A549 (cell line): ENCODE results near the gene LGR4. TPM values are rescaled to one million over a fixed set of nuclear protein-coding genes. Genes with fewer than 3 reads are reported as not detected.
A peak's percentile ranks its signal among the peaks of the same experiment; 100 is the strongest.

ENCODE experiments used
- ATAC-seq, 2 experiments: fragments of 200-7000 bp in 1 of 2; fragments of >200 bp in 1 of 2; cut with Nextera tagmentation in 1 of 2; cut with Tn5 transposase in 1 of 2; 3 replicates each; pipeline versions ENCODE4 v1.8.0 to v1.9.1; 2018 to 2020; ENCODE audit warnings: mild to moderate bottlenecking in 1 of 2, moderate library complexity in 1 of 2
- CTCF ChIA-PET: fragments of 300-600 bp; sonication (Branson Sonifier 250); formaldehyde crosslinking; extraction: SDS; loops from one replicate; lab custom pipeline; 2021; ENCODE audit warnings: antibody characterized with exemption, inconsistent platforms; lab: Yijun Ruan, JAX
- POLR2A ChIA-PET: fragments of 350-600 bp; formaldehyde crosslinking; extraction: SDS; loops from one replicate; lab custom pipeline; 2021; ENCODE audit warnings: antibody characterized with exemption, inconsistent platforms; lab: Yijun Ruan, JAX
- DNase-seq, 2 experiments: peaks; one replicate each; pipeline versions ENCODE4 v3.0.0 to v3.0.0-alpha.2; 2011 to 2016; ENCODE audit warnings: low read depth in 1 of 2, low spot score in 1 of 2
- FAIRE-seq: peaks from 2 replicates; lab custom pipeline; 2011; peaks lifted over from hg19 to GRCh38; lab: Jason Lieb, UNC
- H3K27ac ChIP-seq, 2 experiments: fragments of >200 bp; sonication (Bioruptor Twin); formaldehyde crosslinking; 3 replicates each; pipeline ENCODE4 v1.5.1; 2016 to 2017
- H3K4me1 ChIP-seq: fragments of >200 bp; sonication (Bioruptor Twin); formaldehyde crosslinking; 3 replicates; pipeline ENCODE4 v1.6.1; 2016
- H3K4me2 ChIP-seq: fragments of >200 bp; sonication (Bioruptor Twin); formaldehyde crosslinking; 3 replicates; pipeline ENCODE4 v1.6.1; 2016
- H3K4me3 ChIP-seq: fragments of >200 bp; sonication (Bioruptor Twin); formaldehyde crosslinking; 3 replicates; pipeline ENCODE4 v1.5.1; 2016
- H3K9me3 ChIP-seq: fragments of >200 bp; sonication (Bioruptor Twin); formaldehyde crosslinking; 3 replicates; pipeline ENCODE4 v1.6.1; 2016
- CBX8 ChIP-seq: fragments of 200-600 bp; sonication (generic); IDR thresholded peaks from 2 replicates; pipeline ENCODE4 v1.6.1; 2016
- CHD2 ChIP-seq: fragments of 150-350 bp; IDR thresholded peaks from 2 replicates; pipeline ENCODE4 v1.6.1; 2014; ENCODE audit warnings: low read length; ENCODE audit not compliant: partially characterized antibody
- CHD4 ChIP-seq: fragments of 200-600 bp; sonication (generic); IDR thresholded peaks from 2 replicates; pipeline ENCODE4 v1.6.1; 2016; ENCODE audit warnings: antibody characterized with exemption, mild to moderate bottlenecking, borderline replicate concordance
- EP300 ChIP-seq, 2 experiments: fragments of >200 bp; sonication (Bioruptor Twin); formaldehyde crosslinking; IDR thresholded peaks; 2 replicates in 1 of 2; 3 replicates in 1 of 2; pipeline ENCODE4 v1.6.1; 2016 to 2017
- FOSL2 ChIP-seq, 2 experiments: fragments of 450-650 bp in 1 of 2; fragments of >200 bp in 1 of 2; sonication (Bioruptor Twin) in 1 of 2; formaldehyde crosslinking; IDR thresholded peaks; 2 replicates each; pipeline versions ENCODE4 v1.5.0 to v1.6.1; 2016 to 2020; ENCODE audit warnings: mild to moderate bottlenecking in 1 of 2, moderate library complexity in 1 of 2
- HDAC2 ChIP-seq: fragments of 200-600 bp; sonication (generic); IDR thresholded peaks from 2 replicates; pipeline ENCODE4 v1.6.1; 2016
- HOXA7 ChIP-seq: fragments of 250-450 bp; sonication (Bioruptor Pico); IDR thresholded peaks from 2 replicates; pipeline ENCODE4 v1.5.0; 2020; ENCODE audit warnings: mild to moderate bottlenecking, moderate library complexity
- JUN ChIP-seq, 2 experiments: fragments of >200 bp; sonication (Bioruptor Twin); formaldehyde crosslinking; IDR thresholded peaks; 2 replicates in 1 of 2; 3 replicates in 1 of 2; pipeline ENCODE4 v1.6.1; 2016 to 2017
- KDM1A ChIP-seq: fragments of 200-600 bp; sonication (generic); IDR thresholded peaks from 2 replicates; pipeline ENCODE4 v1.6.1; 2016; ENCODE audit warnings: low read depth, mild to moderate bottlenecking
- MAFK ChIP-seq: fragments of 450-650 bp; IDR thresholded peaks from 2 replicates; pipeline ENCODE4 v1.6.1; 2014; ENCODE audit not compliant: partially characterized antibody
- MAZ ChIP-seq: fragments of 150-350 bp; IDR thresholded peaks from 2 replicates; pipeline ENCODE4 v1.6.1; 2014; ENCODE audit warnings: antibody characterized with exemption, low read depth, low read length, borderline replicate concordance
- MYC ChIP-seq: IDR thresholded peaks from 2 replicates; pipeline ENCODE4 v1.6.1; 2012; ENCODE audit warnings: mild to moderate bottlenecking, inconsistent platforms, low read length, improper control_type of control experiment, borderline replicate concordance
- POLR2A ChIP-seq: IDR thresholded peaks from 2 replicates; pipeline ENCODE4 v1.6.1; 2012; ENCODE audit warnings: mild to moderate bottlenecking, low read length
- RAD21 ChIP-seq, 2 experiments: fragments of >200 bp in 1 of 2; sonication (Bioruptor Twin) in 1 of 2; formaldehyde crosslinking in 1 of 2; IDR thresholded peaks in 1 of 2; conservative IDR thresholded peaks in 1 of 2; 2 replicates in 1 of 2; 3 replicates in 1 of 2; pipeline ENCODE4 v1.6.1; 2012 to 2018; ENCODE audit warnings: inconsistent platforms in 1 of 2
- RFX5 ChIP-seq: fragments of 450-650 bp; IDR thresholded peaks from 2 replicates; pipeline ENCODE4 v1.7.1; 2014; ENCODE audit warnings: antibody characterized with exemption, mild to moderate bottlenecking, moderate library complexity
- RNF2 ChIP-seq: fragments of 200-600 bp; sonication (generic); IDR thresholded peaks from 2 replicates; pipeline ENCODE4 v1.6.1; 2016; ENCODE audit warnings: low read depth, mild to moderate bottlenecking, antibody characterized with exemption, moderate library complexity, borderline replicate concordance
- SREBF2 ChIP-seq: fragments of 450-650 bp; IDR thresholded peaks from 2 replicates; pipeline ENCODE4 v1.6.1; 2014; ENCODE audit warnings: mild to moderate bottlenecking, moderate library complexity
- TFCP2L1 ChIP-seq: fragments of 250-450 bp; sonication (Bioruptor Pico); IDR thresholded peaks from 2 replicates; pipeline ENCODE4 v1.5.0; 2021; ENCODE audit warnings: mild to moderate bottlenecking
- ZC3H11A ChIP-seq: fragments of 450-650 bp; IDR thresholded peaks from 2 replicates; pipeline ENCODE4 v1.6.1; 2014; ENCODE audit warnings: antibody characterized with exemption, mild to moderate bottlenecking
- ZFP36 ChIP-seq: fragments of 450-650 bp; IDR thresholded peaks from 2 replicates; pipeline ENCODE4 v1.6.1; 2014; ENCODE audit warnings: borderline replicate concordance; ENCODE audit not compliant: partially characterized antibody
- ZSCAN20 ChIP-seq: fragments of 250-450 bp; sonication (Bioruptor Pico); IDR thresholded peaks from 2 replicates; pipeline ENCODE4 v1.8.0; 2022; ENCODE audit warnings: mild to moderate bottlenecking, moderate library complexity
- WGBS: methylation state at CpG from one replicate; pipeline ENCODE4 v1.1.6; 2017; ENCODE audit errors: missing lambda C conversion rate; 5-methylcytosine and 5-hydroxymethylcytosine counted together
- polyA plus RNA-seq, 4 experiments: library from polyadenylated mRNA; depleted of rRNA in 3 of 4; stranded (reverse); fragments of >200 nt; fragmentation: RNase III in 1 of 4; extraction: RNeasy Plus Mini Kit Qiagen cat#74134 plus additional on column Dnase treatment in 1 of 4; gene quantifications; 2 replicates in 3 of 4; 3 replicates in 1 of 4; pipeline ENCODE4 v1.2.3, GENCODE V29; 2011 to 2017
- TF ChIP-seq, protein P1 (sequence below): fragments of >200 bp; sonication (Bioruptor Twin); formaldehyde crosslinking; IDR thresholded peaks from 2 replicates; pipeline ENCODE4 v1.6.1; 2016
- TF ChIP-seq, protein P2 (sequence below): fragments of 250-450 bp; sonication (Bioruptor Pico); IDR thresholded peaks from 2 replicates; pipeline ENCODE4 v1.5.0; 2020; ENCODE audit warnings: low read depth, mild to moderate bottlenecking, moderate library complexity
- TF ChIP-seq, protein P3 (sequence below): fragments of 200-600 bp; sonication (generic); IDR thresholded peaks from 2 replicates; pipeline ENCODE4 v1.6.1; 2016; ENCODE audit warnings: antibody characterized with exemption, mild to moderate bottlenecking, moderate library complexity
- TF ChIP-seq, protein P4 (sequence below): IDR thresholded peaks from 2 replicates; pipeline ENCODE4 v1.6.1; 2012; ENCODE audit warnings: low read depth, borderline replicate concordance
- TF ChIP-seq, protein P5 (sequence below): fragments of >200 bp; sonication (Bioruptor Twin); formaldehyde crosslinking; IDR thresholded peaks from 3 replicates; pipeline ENCODE4 v1.6.1; 2016

LGR4 gene
- polyA plus RNA-seq, 2 of the 4 experiments (the other 2 are of a cell fraction) = 41.2 to 130 TPM

DNA sequence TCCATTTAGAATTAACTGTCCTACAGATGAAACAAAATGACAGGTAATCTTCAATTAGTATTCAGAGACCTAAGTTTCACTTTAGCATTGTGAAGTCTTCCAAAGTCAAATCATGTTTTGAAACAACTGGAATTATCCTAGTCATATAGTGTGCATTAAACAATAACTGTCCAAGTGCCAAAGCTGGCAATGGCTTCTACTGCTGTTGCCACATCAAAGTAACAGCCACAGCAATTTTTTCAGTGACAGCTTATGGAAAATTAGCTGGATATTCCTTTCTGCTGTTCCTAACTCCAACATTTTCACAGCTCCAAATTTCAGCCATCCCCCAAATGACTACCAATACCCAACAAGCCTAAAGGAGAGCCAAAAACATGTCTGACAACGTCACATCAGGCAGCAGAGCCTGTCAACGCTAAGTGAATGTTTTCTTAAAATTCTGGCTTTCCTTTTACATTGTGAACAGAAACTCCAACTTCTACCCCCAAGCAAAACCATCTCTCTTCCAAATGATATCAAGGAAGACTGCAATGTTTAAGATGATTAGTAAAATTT, 64.3 kb downstream of the LGR4 start:
- POLR2A ChIA-PET = no interaction called here
- no peak overlapping the region for H3K4me2 ChIP-seq
- 87% methylated on average over 2 of the region's 2 CpGs for WGBS
- no peak for TF ChIP-seq FOSL2 (IDR thresholded peaks at IDR 0.05)
- TF ChIP-seq FOSL2 (CRISPR knock-in tag; IDR thresholded peaks at IDR 0.05) = no peak
- TF ChIP-seq, protein P1, sequence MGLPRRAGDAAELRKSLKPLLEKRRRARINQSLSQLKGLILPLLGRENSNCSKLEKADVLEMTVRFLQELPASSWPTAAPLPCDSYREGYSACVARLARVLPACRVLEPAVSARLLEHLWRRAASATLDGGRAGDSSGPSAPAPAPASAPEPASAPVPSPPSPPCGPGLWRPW = no peak
- no peak for TF ChIP-seq MAZ
- TF ChIP-seq RFX5 = no peak
- no peak for TF ChIP-seq ZSCAN20 (CRISPR knock-in tag)
- no peak for DNase-seq
- ATAC-seq = no peak
- H3K27ac ChIP-seq = no peak overlapping the region
- no peaks in the 10 kb centered on the region for H3K9me3 ChIP-seq
- CTCF ChIA-PET = interaction anchor here (1.5 kb wide), 1 partner anchor 19 kb away, joined by 4 read pairs; no protein-coding TSS in a partner anchor
- H3K4me3 ChIP-seq = no peak overlapping the region
- H3K4me1 ChIP-seq = peaks cover 76% of the 10 kb centered on the region
- FAIRE-seq = peak; percentile 67

DNA sequence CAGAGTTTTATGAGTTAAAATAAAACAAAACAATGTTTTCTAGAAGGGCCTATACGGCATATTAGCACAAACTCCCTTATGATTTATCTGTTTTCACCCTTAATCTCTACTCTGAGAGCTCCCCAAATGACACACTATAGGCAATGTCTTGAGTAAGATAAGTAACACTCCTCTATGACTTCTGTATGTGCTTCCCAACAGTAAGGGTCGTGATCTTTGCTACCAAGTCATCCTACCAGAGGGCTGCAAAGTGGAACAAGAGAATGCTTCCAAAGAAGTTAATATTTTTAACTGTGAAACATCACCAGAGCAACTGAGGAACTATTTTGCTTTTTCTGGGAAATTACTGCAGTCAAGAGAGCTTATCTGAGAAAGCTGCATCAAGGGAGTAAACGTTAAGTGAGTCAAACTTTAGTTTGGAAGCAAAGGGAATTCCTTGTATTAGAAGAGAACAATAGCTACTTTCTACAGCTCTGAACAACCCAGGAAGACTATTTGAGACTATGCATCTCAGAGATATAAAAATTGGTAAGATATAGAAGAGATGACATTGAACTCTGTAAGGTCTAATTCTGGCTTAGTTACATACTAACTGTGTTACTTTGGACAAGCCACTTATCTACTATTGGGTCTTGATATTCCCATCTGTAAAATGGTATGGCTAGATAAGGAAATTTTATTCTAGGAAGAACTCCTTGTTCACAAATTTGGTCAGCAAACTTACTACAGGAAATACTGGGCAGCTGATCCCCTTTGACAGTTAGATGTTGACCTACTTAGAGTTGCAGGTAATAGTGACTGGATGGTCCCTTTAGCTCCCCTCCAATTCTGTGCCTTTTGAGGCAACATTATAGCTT, 65.9 kb downstream of the LGR4 start:
- Histone ChIP-seq H3K4me2 (no peak overlapping the region), H3K9me3 (no peaks in the 10 kb centered on the region), H3K4me3 (no peak overlapping the region), H3K4me1 (peaks cover 78% of the 10 kb centered on the region), H3K27ac (0 out of 6 replicates have a peak overlapping the region, but pooled peaks of 1 of the 2 experiments have one; percentile 11)
- DNase-seq (no peak), FAIRE-seq (no peak), ATAC-seq (no peak)
- ChIA-PET CTCF (interaction anchor here (0.9 to 1.8 kb wide), 3 partner anchors 10 to 79 kb away, joined by 3 to 4 read pairs (median 4); no protein-coding TSS in a partner anchor), POLR2A (no interaction called here)
- 84% methylated on average over 3 of the region's 3 CpGs for WGBS
- TF ChIP-seq CHD2 = no peak
- TF ChIP-seq, protein P2, sequence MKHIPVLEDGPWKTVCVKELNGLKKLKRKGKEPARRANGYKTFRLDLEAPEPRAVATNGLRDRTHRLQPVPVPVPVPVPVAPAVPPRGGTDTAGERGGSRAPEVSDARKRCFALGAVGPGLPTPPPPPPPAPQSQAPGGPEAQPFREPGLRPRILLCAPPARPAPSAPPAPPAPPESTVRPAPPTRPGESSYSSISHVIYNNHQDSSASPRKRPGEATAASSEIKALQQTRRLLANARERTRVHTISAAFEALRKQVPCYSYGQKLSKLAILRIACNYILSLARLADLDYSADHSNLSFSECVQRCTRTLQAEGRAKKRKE (CRISPR knock-in tag) = no peak
- TF ChIP-seq JUN (IDR thresholded peaks at IDR 0.05) = no peak
- TF ChIP-seq RFX5 = no peak
- TF ChIP-seq HOXA7 (CRISPR knock-in tag) = no peak
- TF ChIP-seq ZFP36 = no peak
- TF ChIP-seq KDM1A = peak; percentile 82
- 0 out of 2 replicates have a peak, but pooled peaks have one; percentile 48 for TF ChIP-seq HDAC2
- TF ChIP-seq ZC3H11A = no peak
- no peak for TF ChIP-seq MYC
- no peak for TF ChIP-seq RAD21 (conservative IDR thresholded peaks at IDR 0.05 in 1 of 2, IDR thresholded peaks at IDR 0.05 in 1 of 2)
- TF ChIP-seq TFCP2L1 (CRISPR knock-in tag) = no peak
- no peak for TF ChIP-seq CBX8
- TF ChIP-seq FOSL2 (IDR thresholded peaks at IDR 0.05) = no peak
- no peak for TF ChIP-seq FOSL2 (CRISPR knock-in tag; IDR thresholded peaks at IDR 0.05)
- TF ChIP-seq EP300 (IDR thresholded peaks at IDR 0.05) = no peak

DNA sequence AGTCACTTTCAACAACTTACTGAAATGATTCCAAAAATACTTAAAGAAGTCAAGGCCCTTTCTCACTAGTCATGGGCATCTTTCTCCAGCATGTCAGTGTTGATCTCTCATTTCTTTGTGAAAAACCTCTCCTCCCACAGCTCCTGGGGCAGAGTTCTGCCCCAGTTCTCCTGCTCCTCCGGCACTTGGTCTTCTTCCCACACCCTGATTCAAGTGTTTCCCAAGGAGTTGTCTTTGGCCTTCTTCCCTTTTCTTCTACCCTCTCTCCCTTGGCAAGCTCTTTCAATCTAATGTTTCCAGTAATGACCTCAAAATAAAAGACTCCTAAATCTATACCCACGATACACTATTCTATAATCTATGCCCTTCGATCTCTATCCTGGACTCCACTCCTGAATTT, 67.5 kb downstream of the LGR4 start:
- POLR2A ChIA-PET = no interaction called here
- TF ChIP-seq, protein P3, sequence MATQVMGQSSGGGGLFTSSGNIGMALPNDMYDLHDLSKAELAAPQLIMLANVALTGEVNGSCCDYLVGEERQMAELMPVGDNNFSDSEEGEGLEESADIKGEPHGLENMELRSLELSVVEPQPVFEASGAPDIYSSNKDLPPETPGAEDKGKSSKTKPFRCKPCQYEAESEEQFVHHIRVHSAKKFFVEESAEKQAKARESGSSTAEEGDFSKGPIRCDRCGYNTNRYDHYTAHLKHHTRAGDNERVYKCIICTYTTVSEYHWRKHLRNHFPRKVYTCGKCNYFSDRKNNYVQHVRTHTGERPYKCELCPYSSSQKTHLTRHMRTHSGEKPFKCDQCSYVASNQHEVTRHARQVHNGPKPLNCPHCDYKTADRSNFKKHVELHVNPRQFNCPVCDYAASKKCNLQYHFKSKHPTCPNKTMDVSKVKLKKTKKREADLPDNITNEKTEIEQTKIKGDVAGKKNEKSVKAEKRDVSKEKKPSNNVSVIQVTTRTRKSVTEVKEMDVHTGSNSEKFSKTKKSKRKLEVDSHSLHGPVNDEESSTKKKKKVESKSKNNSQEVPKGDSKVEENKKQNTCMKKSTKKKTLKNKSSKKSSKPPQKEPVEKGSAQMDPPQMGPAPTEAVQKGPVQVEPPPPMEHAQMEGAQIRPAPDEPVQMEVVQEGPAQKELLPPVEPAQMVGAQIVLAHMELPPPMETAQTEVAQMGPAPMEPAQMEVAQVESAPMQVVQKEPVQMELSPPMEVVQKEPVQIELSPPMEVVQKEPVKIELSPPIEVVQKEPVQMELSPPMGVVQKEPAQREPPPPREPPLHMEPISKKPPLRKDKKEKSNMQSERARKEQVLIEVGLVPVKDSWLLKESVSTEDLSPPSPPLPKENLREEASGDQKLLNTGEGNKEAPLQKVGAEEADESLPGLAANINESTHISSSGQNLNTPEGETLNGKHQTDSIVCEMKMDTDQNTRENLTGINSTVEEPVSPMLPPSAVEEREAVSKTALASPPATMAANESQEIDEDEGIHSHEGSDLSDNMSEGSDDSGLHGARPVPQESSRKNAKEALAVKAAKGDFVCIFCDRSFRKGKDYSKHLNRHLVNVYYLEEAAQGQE = no peak
- TF ChIP-seq, protein P4, sequence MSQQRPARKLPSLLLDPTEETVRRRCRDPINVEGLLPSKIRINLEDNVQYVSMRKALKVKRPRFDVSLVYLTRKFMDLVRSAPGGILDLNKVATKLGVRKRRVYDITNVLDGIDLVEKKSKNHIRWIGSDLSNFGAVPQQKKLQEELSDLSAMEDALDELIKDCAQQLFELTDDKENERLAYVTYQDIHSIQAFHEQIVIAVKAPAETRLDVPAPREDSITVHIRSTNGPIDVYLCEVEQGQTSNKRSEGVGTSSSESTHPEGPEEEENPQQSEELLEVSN = no peak
- no peak for TF ChIP-seq CHD4
- no peak for TF ChIP-seq MAFK
- TF ChIP-seq SREBF2 = no peak
- TF ChIP-seq, protein P5, sequence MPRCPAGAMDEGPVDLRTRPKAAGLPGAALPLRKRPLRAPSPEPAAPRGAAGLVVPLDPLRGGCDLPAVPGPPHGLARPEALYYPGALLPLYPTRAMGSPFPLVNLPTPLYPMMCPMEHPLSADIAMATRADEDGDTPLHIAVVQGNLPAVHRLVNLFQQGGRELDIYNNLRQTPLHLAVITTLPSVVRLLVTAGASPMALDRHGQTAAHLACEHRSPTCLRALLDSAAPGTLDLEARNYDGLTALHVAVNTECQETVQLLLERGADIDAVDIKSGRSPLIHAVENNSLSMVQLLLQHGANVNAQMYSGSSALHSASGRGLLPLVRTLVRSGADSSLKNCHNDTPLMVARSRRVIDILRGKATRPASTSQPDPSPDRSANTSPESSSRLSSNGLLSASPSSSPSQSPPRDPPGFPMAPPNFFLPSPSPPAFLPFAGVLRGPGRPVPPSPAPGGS = no peak
- TF ChIP-seq POLR2A = no peak
- no peak for TF ChIP-seq RAD21 (conservative IDR thresholded peaks at IDR 0.05 in 1 of 2, IDR thresholded peaks at IDR 0.05 in 1 of 2)
- TF ChIP-seq RNF2 = no peak

More for the DNA sequence above, 67.5 kb downstream of the LGR4 start:
- H3K4me3 ChIP-seq = no peak overlapping the region
- CTCF ChIA-PET = interaction anchor here (1.0 to 1.7 kb wide), 4 partner anchors 9 to 81 kb away, joined by 4 to 7 read pairs (median 5); no protein-coding TSS in a partner anchor
- DNase-seq (no peak), FAIRE-seq (no peak), ATAC-seq (no peak)
- no peak overlapping the region for H3K4me2 ChIP-seq
- 97% methylated on average over 3 of the region's 3 CpGs for WGBS
- H3K9me3 ChIP-seq = no peaks in the 10 kb centered on the region
- H3K27ac ChIP-seq = peak overlapping the region; percentile 36 to 69
- peaks cover 84% of the 10 kb centered on the region for H3K4me1 ChIP-seq
